ENCODE measurements around the gene CSPG4.
"Not testable (repeated sequence)": the region's sequence is repeated elsewhere in the genome, so short reads cannot be mapped to it uniquely, and the experiment has no call there.

CSPG4 gene

GRCh38 chr15:75739791-75740190 is 27.1 kb upstream of the CSPG4 start:
- DNase-seq (ENCODE audit: low read depth in 2 of 2): no peak

- DNase-seq (ENCODE audit: low read depth in 2 of 2): peak; percentile 77 to 84
Measured at GRCh38 chr15:75738647-75739325, 26.1 kb upstream of the CSPG4 start.

- no peak for DNase-seq (ENCODE audit: low read depth in 2 of 2)
Measured at GRCh38 chr15:75738014-75738646, 25.5 kb upstream of the CSPG4 start.

GRCh38 chr15:75737116-75738013 is 24.7 kb upstream of the CSPG4 start:
- not testable (repeated sequence) for DNase-seq (ENCODE audit: low read depth in 2 of 2)

GRCh38 chr15:75736256-75736655 is 23.6 kb upstream of the CSPG4 start:
- no peak for DNase-seq (ENCODE audit: low read depth in 2 of 2)

- DNase-seq (ENCODE audit: low read depth in 2 of 2): not testable (repeated sequence)
Measured at GRCh38 chr15:75734861-75735760, 22.5 kb upstream of the CSPG4 start.

GRCh38 chr15:75733761-75734651 is 21.4 kb upstream of the CSPG4 start:
- DNase-seq (ENCODE audit: low read depth in 2 of 2): no peak

GRCh38 chr15:75732809-75733451 is 20.3 kb upstream of the CSPG4 start:
- DNase-seq (ENCODE audit: low read depth in 2 of 2): peak in 1 of 2 donors; percentile 21

GRCh38 chr15:75732177-75732808 is 19.6 kb upstream of the CSPG4 start:
- DNase-seq (ENCODE audit: low read depth in 2 of 2): no peak

- DNase-seq (ENCODE audit: low read depth in 2 of 2): no peak
Measured at GRCh38 chr15:75731248-75732151, 18.9 kb upstream of the CSPG4 start.

- not testable (repeated sequence) for DNase-seq (ENCODE audit: low read depth in 2 of 2)
Measured at GRCh38 chr15:75730376-75731247, 18.0 kb upstream of the CSPG4 start.

GRCh38 chr15:75729326-75730069 is 16.9 kb upstream of the CSPG4 start:
- DNase-seq (ENCODE audit: low read depth in 2 of 2): no peak

GRCh38 chr15:75727851-75728715 is 15.4 kb upstream of the CSPG4 start:
- DNase-seq (ENCODE audit: low read depth in 2 of 2): peak; percentile 36 to 54

- no peak for DNase-seq (ENCODE audit: low read depth in 2 of 2)
Measured at GRCh38 chr15:75727031-75727531, 14.4 kb upstream of the CSPG4 start.
